Measurements from ENCODE around the gene SALL3.
A peak's percentile ranks its signal among the peaks of the same experiment; 100 is the strongest.

SALL3 gene

GRCh38 chr18:78977637-78978348 is 1.8 kb upstream of the SALL3 start:
- Histone ChIP-seq H3K27ac (ENCODE audit: low read length, poor library complexity, severe bottlenecking) (no peak overlapping the region), H2BK5ac (ENCODE audit: low read depth, low read length, poor library complexity, severe bottlenecking) (no peak overlapping the region), H4K8ac (ENCODE audit: low read length) (no peak overlapping the region), H3K4me1 (ENCODE audit: control insufficient read depth, insufficient read depth, low read depth, low read length) (peaks cover 31% of the 10 kb centered on the region), H3K9ac (ENCODE audit: low read length) (no peak overlapping the region), H3K79me1 (replicated peaks; ENCODE audit: low read length, poor library complexity, severe bottlenecking) (no peaks in the 10 kb centered on the region), H3K4me3 (ENCODE audit: insufficient read depth in 1 of 2, low read depth in 1 of 2, low read length in 2 of 2) (no peak overlapping the region), H2BK15ac (ENCODE audit: low read depth, poor library complexity, severe bottlenecking) (no peak overlapping the region), H3K36me3 (ENCODE audit: control insufficient read depth in 1 of 2, insufficient read depth in 2 of 2, low read depth in 1 of 2, low read length in 2 of 2) (no peaks in the 10 kb centered on the region), H3K18ac (ENCODE audit: low read depth in 1 of 2, low read length in 2 of 2) (no peak overlapping the region), H4K91ac (ENCODE audit: low read length) (no peak overlapping the region), H3K4ac (ENCODE audit: low read depth in 1 of 2, low read length in 2 of 2) (no peak overlapping the region), H2BK120ac (ENCODE audit: low read depth, low read length) (no peak overlapping the region), H3K9me3 (ENCODE audit: control insufficient read depth, low read length) (peaks cover 3% of the 10 kb centered on the region), H3K4me2 (ENCODE audit: low read length, poor library complexity, severe bottlenecking) (no peak overlapping the region), H2AFZ (ENCODE audit: low read depth, low read length) (no peak overlapping the region), H2BK12ac (ENCODE audit: low read length in 2 of 2) (no peak overlapping the region), H3K27me3 (ENCODE audit: control insufficient read depth in 1 of 2, insufficient read depth in 1 of 2, low read length in 2 of 2) (peaks cover 66 to 81% of the 10 kb centered on the region in 2 experiments), H2AK5ac (ENCODE audit: low read length, severe bottlenecking) (no peak overlapping the region), H3K14ac (ENCODE audit: low read length in 2 of 2) (no peak overlapping the region), H3K23ac (ENCODE audit: low read length in 2 of 2) (no peak overlapping the region)
- DNase-seq = peak; percentile 3
- WGBS = 2% methylated on average over 29 of the region's 34 CpGs

GRCh38 chr18:78978349-78979055 is 1.1 kb upstream of the SALL3 start:
- H3K27ac ChIP-seq (ENCODE audit: low read length, poor library complexity, severe bottlenecking) = no peak overlapping the region
- H4K91ac ChIP-seq (ENCODE audit: low read length) = no peak overlapping the region
- H3K14ac ChIP-seq (ENCODE audit: low read length in 2 of 2) = no peak overlapping the region
- no peak overlapping the region for H3K23ac ChIP-seq (ENCODE audit: low read length in 2 of 2)
- H3K79me1 ChIP-seq (replicated peaks; ENCODE audit: low read length, poor library complexity, severe bottlenecking) = no peaks in the 10 kb centered on the region
- 1% methylated on average over 59 of the region's 80 CpGs for WGBS
- no peak overlapping the region for H4K8ac ChIP-seq (ENCODE audit: low read length)
- H3K4me3 ChIP-seq (ENCODE audit: insufficient read depth in 1 of 2, low read depth in 1 of 2, low read length in 2 of 2) = no peak overlapping the region
- H2BK5ac ChIP-seq (ENCODE audit: low read depth, low read length, poor library complexity, severe bottlenecking) = no peak overlapping the region
- no peak overlapping the region for H2BK120ac ChIP-seq (ENCODE audit: low read depth, low read length)
- no peak overlapping the region for H3K4ac ChIP-seq (ENCODE audit: low read depth in 1 of 2, low read length in 2 of 2)
- H3K4me1 ChIP-seq (ENCODE audit: control insufficient read depth, insufficient read depth, low read depth, low read length) = peaks cover 31% of the 10 kb centered on the region
- no peak overlapping the region for H2BK12ac ChIP-seq (ENCODE audit: low read length in 2 of 2)
- H2AK5ac ChIP-seq (ENCODE audit: low read length, severe bottlenecking) = no peak overlapping the region
- H3K27me3 ChIP-seq (ENCODE audit: control insufficient read depth in 1 of 2, insufficient read depth in 1 of 2, low read length in 2 of 2) = peaks cover 64 to 79% of the 10 kb centered on the region in 2 experiments
- H3K18ac ChIP-seq (ENCODE audit: low read depth in 1 of 2, low read length in 2 of 2) = no peak overlapping the region
- DNase-seq = no peak
- no peak overlapping the region for H2BK15ac ChIP-seq (ENCODE audit: low read depth, poor library complexity, severe bottlenecking)
- peaks cover 3% of the 10 kb centered on the region for H3K9me3 ChIP-seq (ENCODE audit: control insufficient read depth, low read length)
- H3K4me2 ChIP-seq (ENCODE audit: low read length, poor library complexity, severe bottlenecking) = no peak overlapping the region
- H2AFZ ChIP-seq (ENCODE audit: low read depth, low read length) = no peak overlapping the region
- no peaks in the 10 kb centered on the region for H3K36me3 ChIP-seq (ENCODE audit: control insufficient read depth in 1 of 2, insufficient read depth in 2 of 2, low read depth in 1 of 2, low read length in 2 of 2)
- H3K9ac ChIP-seq (ENCODE audit: low read length) = no peak overlapping the region

- H3K79me1 ChIP-seq (replicated peaks; ENCODE audit: low read length, poor library complexity, severe bottlenecking) = no peaks in the 10 kb centered on the region
- WGBS = 0% methylated on average over 18 of the region's 98 CpGs
- H4K91ac ChIP-seq (ENCODE audit: low read length) = no peak overlapping the region
- H2BK120ac ChIP-seq (ENCODE audit: low read depth, low read length) = no peak overlapping the region
- H3K14ac ChIP-seq (ENCODE audit: low read length in 2 of 2) = no peak overlapping the region
- no peak overlapping the region for H3K27ac ChIP-seq (ENCODE audit: low read length, poor library complexity, severe bottlenecking)
- H3K9ac ChIP-seq (ENCODE audit: low read length) = no peak overlapping the region
- H3K23ac ChIP-seq (ENCODE audit: low read length in 2 of 2) = no peak overlapping the region
- H3K9me3 ChIP-seq (ENCODE audit: control insufficient read depth, low read length) = peaks cover 3% of the 10 kb centered on the region
- peak overlapping the region; percentile 74 for H3K4me2 ChIP-seq (ENCODE audit: low read length, poor library complexity, severe bottlenecking)
- H2BK12ac ChIP-seq (ENCODE audit: low read length in 2 of 2) = no peak overlapping the region
- no peak overlapping the region for H3K18ac ChIP-seq (ENCODE audit: low read depth in 1 of 2, low read length in 2 of 2)
- no peak overlapping the region for H3K4me3 ChIP-seq (ENCODE audit: insufficient read depth in 1 of 2, low read depth in 1 of 2, low read length in 2 of 2)
- H2BK15ac ChIP-seq (ENCODE audit: low read depth, poor library complexity, severe bottlenecking) = no peak overlapping the region
- H2AFZ ChIP-seq (ENCODE audit: low read depth, low read length) = no peak overlapping the region
- no peaks in the 10 kb centered on the region for H3K36me3 ChIP-seq (ENCODE audit: control insufficient read depth in 1 of 2, insufficient read depth in 2 of 2, low read depth in 1 of 2, low read length in 2 of 2)
- no peak for DNase-seq
- H3K27me3 ChIP-seq (ENCODE audit: control insufficient read depth in 1 of 2, insufficient read depth in 1 of 2, low read length in 2 of 2) = peaks cover 66 to 79% of the 10 kb centered on the region in 2 experiments
- H3K4ac ChIP-seq (ENCODE audit: low read depth in 1 of 2, low read length in 2 of 2) = no peak overlapping the region
- peaks cover 24% of the 10 kb centered on the region for H3K4me1 ChIP-seq (ENCODE audit: control insufficient read depth, insufficient read depth, low read depth, low read length)
- no peak overlapping the region for H2AK5ac ChIP-seq (ENCODE audit: low read length, severe bottlenecking)
- no peak overlapping the region for H4K8ac ChIP-seq (ENCODE audit: low read length)
- H2BK5ac ChIP-seq (ENCODE audit: low read depth, low read length, poor library complexity, severe bottlenecking) = no peak overlapping the region
Measured at GRCh38 chr18:78979056-78979729, 425 bp upstream of the SALL3 start.

GRCh38 chr18:78980279-78980771 is 707 bp downstream of the SALL3 start:
- Histone ChIP-seq H3K23ac (ENCODE audit: low read length in 2 of 2) (no peak overlapping the region), H4K91ac (ENCODE audit: low read length) (no peak overlapping the region), H3K14ac (ENCODE audit: low read length in 2 of 2) (no peak overlapping the region), H2BK5ac (ENCODE audit: low read depth, low read length, poor library complexity, severe bottlenecking) (no peak overlapping the region), H3K4me3 (ENCODE audit: insufficient read depth in 1 of 2, low read depth in 1 of 2, low read length in 2 of 2) (no peak overlapping the region), H2AFZ (ENCODE audit: low read depth, low read length) (no peak overlapping the region), H3K4me1 (ENCODE audit: control insufficient read depth, insufficient read depth, low read depth, low read length) (peaks cover 21% of the 10 kb centered on the region), H3K9me3 (ENCODE audit: control insufficient read depth, low read length) (peaks cover 3% of the 10 kb centered on the region), H2BK120ac (ENCODE audit: low read depth, low read length) (no peak overlapping the region), H3K4ac (ENCODE audit: low read depth in 1 of 2, low read length in 2 of 2) (no peak overlapping the region), H2AK5ac (ENCODE audit: low read length, severe bottlenecking) (no peak overlapping the region), H2BK12ac (ENCODE audit: low read length in 2 of 2) (no peak overlapping the region), H3K27ac (ENCODE audit: low read length, poor library complexity, severe bottlenecking) (no peak overlapping the region), H2BK15ac (ENCODE audit: low read depth, poor library complexity, severe bottlenecking) (no peak overlapping the region), H3K9ac (ENCODE audit: low read length) (no peak overlapping the region), H3K36me3 (ENCODE audit: control insufficient read depth in 1 of 2, insufficient read depth in 2 of 2, low read depth in 1 of 2, low read length in 2 of 2) (no peaks in the 10 kb centered on the region), H3K18ac (ENCODE audit: low read depth in 1 of 2, low read length in 2 of 2) (no peak overlapping the region), H3K4me2 (ENCODE audit: low read length, poor library complexity, severe bottlenecking) (peak overlapping the region; percentile 34), H3K27me3 (ENCODE audit: control insufficient read depth in 1 of 2, insufficient read depth in 1 of 2, low read length in 2 of 2) (peaks cover 64 to 79% of the 10 kb centered on the region in 2 experiments), H3K79me1 (replicated peaks; ENCODE audit: low read length, poor library complexity, severe bottlenecking) (no peaks in the 10 kb centered on the region), H4K8ac (ENCODE audit: low read length) (no peak overlapping the region)
- under 1% methylated on average over 30 of the region's 71 CpGs for WGBS
- DNase-seq = no peak

All from mesenchymal stem cell (in vitro differentiated cells and primary cell).